ENCODE measurements around the gene RARRES2. TPM values are rescaled to one million over a fixed set of nuclear protein-coding genes. Genes with fewer than 3 reads are reported as not detected.
"Not testable (repeated sequence)": the region's sequence is repeated elsewhere in the genome, so short reads cannot be mapped to it uniquely, and the experiment has no call there.

Gene RARRES2
- total RNA-seq, 3 donors from 2014 or later, result 82.6 to 202 (median 98.9) TPM

DNA sequence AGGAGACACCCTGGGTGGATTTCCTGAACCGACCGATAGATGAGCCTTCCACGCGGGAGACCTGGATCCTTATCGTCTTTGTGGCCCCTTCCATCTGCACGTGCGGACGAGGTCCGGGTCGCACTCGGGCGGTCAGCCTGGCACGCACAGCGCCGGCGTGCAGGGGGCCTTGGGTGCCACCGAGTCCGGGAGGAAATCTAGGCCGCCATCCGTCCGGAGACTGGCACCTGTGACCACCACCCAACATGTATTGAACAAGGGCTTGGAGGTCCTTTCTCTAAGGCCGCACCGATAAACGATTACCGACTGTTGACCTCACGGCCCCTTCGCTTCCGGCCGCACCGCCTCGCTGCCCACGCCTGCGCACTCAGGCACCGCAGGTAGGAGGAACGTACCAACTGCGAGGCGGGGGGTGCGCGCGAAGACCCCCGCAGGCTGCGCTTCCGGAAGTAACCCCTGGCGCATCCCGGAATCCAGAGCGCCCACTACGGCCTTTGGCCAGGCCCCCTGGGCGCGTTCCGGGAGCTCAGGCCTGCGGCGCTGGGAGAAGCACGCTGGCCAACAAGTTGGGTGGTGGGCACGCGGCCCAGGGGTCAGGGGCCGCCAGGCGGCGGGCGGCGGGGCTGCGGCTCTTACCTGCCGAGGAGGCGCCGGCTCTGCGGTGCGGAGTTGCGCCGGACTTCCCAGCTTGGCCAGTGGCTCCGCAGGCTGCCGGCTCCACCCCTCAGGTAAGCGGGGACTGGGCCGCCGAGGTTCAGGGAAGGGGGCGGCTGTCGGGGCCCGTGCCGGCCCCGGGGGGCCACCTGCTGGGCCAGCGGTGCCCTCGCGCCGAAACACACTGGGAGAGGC lies 18.4 kb downstream of the RARRES2 start, which contains the start of the genes ACTR3C and LRRC61:
TSS of gene ACTR3C (minus strand) at position 713 of the 849 bp plus-strand sequence. CDS start 28,249 bp downstream, outside the sequence.
TSS of gene LRRC61 (plus strand) at position 523 of the 849 bp plus-strand sequence. CDS start 13,507 bp downstream, outside the sequence.
- DNase-seq, result peak; percentile 74 to 84 (median 83)
- peak; percentile 84 for ATAC-seq
- H3K4me3 ChIP-seq, result peak within 1 kb of the TSS; percentile 77
- H3K4me1 ChIP-seq (ENCODE audit: low read depth), result peaks cover 20% of the 10 kb centered on the region
- intact Hi-C loops (cut with DNase I, micrococcal nuclease), result no loop called here
- no peaks in the 10 kb centered on the region for H3K9me3 ChIP-seq
- TF ChIP-seq, protein P1, sequence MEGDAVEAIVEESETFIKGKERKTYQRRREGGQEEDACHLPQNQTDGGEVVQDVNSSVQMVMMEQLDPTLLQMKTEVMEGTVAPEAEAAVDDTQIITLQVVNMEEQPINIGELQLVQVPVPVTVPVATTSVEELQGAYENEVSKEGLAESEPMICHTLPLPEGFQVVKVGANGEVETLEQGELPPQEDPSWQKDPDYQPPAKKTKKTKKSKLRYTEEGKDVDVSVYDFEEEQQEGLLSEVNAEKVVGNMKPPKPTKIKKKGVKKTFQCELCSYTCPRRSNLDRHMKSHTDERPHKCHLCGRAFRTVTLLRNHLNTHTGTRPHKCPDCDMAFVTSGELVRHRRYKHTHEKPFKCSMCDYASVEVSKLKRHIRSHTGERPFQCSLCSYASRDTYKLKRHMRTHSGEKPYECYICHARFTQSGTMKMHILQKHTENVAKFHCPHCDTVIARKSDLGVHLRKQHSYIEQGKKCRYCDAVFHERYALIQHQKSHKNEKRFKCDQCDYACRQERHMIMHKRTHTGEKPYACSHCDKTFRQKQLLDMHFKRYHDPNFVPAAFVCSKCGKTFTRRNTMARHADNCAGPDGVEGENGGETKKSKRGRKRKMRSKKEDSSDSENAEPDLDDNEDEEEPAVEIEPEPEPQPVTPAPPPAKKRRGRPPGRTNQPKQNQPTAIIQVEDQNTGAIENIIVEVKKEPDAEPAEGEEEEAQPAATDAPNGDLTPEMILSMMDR (IDR thresholded peaks at IDR 0.05), result peak; percentile 7
- H3K36me3 ChIP-seq (ENCODE audit: low read depth), result no peaks in the 10 kb centered on the region

DNA sequence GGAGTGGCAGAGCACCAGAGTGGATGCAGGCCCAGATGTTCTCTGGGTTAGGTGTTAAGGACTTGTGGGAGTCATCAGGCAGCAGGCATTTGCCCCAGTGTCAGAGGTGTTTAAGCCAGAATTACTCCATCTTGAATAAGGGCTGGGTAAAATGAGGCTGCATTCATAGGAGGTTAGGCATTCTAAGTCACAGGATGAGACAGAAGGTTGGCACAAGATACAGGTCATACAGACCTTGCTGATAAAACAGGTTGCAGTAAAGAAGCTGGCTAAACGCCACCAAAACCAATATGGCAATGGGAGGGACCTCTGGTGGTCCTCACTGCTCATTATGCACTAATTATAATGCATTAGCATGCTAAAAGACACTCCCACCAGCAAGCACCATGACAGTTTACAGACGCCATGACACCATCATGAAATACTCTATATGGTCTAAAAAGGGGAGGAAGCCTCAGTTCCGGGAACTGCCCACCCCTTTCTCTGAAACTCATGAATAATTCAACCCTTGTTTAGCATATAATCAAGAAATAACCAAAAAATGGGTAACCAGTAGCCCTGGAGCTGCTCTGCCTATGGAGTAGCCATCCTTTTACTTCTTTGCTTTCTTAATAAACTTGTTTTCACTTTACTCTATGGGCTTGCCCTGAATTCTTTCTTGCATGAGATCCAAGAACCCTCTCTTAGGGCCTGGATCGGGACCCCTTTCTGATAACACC lies 19.2 kb downstream of the RARRES2 start:
- DNase-seq, result peak in 1 of 3 donors; percentile 34
- TF ChIP-seq, protein P1 (IDR thresholded peaks at IDR 0.05), result no peak
- Histone ChIP-seq H3K4me1 (ENCODE audit: low read depth) (peaks cover 20% of the 10 kb centered on the region), H3K9me3 (no peaks in the 10 kb centered on the region), H3K4me3 (peak overlapping the region; percentile 77), H3K36me3 (ENCODE audit: low read depth) (no peaks in the 10 kb centered on the region)
- ATAC-seq, result no peak
- intact Hi-C loops (cut with DNase I, micrococcal nuclease), result no loop called here

DNA sequence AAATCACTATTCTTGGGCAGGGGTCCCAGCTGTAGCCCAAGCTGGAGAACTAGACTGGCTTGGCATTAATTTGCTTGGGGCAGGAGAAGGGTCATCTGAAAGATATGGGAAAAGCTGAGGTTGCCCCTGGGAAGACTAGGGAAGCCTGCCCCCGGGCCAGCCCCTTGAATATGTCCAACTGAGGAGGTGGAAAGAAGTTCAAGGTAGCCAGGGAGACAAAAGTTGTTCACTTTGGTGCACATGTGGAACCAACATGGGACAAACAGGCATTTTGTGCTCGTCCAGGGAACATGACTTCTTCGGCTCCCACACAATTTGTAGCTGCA lies 19.7 kb downstream of the RARRES2 start:
- ATAC-seq (no peak), DNase-seq (no peak)
- Histone ChIP-seq H3K4me1 (ENCODE audit: low read depth) (peaks cover 20% of the 10 kb centered on the region), H3K9me3 (no peaks in the 10 kb centered on the region), H3K36me3 (ENCODE audit: low read depth) (no peaks in the 10 kb centered on the region), H3K4me3 (no peak overlapping the region)
- TF ChIP-seq, protein P1 (IDR thresholded peaks at IDR 0.05), result no peak
- intact Hi-C loops (cut with DNase I, micrococcal nuclease), result no loop called here

DNA sequence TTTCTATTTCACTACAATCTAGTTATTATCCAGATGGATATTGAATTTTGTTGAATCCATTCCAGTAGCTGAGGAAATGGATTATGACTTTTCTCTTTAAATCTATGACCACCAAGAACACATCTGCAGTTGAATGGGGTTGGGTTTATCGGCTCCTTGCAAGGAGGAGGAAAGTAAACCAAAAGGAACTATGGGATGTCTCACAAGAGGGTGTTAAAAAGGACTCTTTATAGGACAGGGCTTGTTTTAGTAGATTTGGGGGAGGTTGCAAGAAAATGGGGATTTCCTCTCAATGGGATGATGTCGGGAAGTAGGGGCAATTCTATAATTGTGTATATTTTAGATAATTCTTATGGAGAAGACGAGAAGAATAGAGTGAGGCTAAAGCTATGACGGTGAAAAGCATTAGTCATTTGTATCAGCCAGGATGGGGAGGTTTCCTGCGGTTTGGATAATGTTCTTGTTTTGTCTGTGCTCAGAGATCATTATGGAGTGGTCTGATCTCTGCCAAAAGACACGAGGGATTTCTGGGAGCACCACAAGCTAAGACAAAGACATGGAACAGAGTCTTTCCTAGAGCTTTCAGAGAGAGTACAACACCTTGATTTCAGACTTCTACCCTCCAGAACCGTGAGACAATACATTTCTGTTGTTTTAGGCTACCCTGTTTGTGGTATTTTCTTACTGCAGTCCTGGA lies 23.5 kb downstream of the RARRES2 start:
- intact Hi-C loops (cut with DNase I, micrococcal nuclease), result no loop called here
- Histone ChIP-seq H3K9me3 (no peaks in the 10 kb centered on the region), H3K4me3 (no peak overlapping the region), H3K4me1 (ENCODE audit: low read depth) (peaks cover 12% of the 10 kb centered on the region), H3K36me3 (ENCODE audit: low read depth) (no peaks in the 10 kb centered on the region)
- ATAC-seq, result no peak
- no peak for DNase-seq
- TF ChIP-seq, protein P1 (IDR thresholded peaks at IDR 0.05), result no peak

DNA sequence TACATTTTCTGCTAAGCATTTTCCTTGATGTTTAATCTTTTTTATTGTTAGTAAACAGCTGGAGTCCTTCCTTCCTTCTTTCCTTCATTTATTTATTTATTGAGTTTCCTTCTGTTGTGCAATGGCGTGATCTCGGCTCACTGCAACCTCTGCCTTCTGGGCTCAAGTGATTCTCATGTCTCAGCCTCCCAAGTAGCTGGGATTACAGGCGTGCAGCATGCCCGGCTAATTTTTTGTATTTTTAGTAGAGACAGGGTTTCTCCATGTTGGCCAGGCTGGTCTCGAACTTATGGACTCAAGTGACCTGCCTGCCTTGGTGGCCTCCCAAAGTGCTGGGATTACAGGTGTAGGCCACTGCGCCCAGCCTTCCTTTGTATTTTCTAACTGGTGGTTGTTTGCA lies 24.4 kb downstream of the RARRES2 start:
- H3K36me3 ChIP-seq (ENCODE audit: low read depth); intact Hi-C loops (cut with DNase I, micrococcal nuclease); H3K9me3 ChIP-seq; H3K4me3 ChIP-seq; DNase-seq; ATAC-seq; H3K4me1 ChIP-seq (ENCODE audit: low read depth): not testable (repeated sequence)
